ENCODE results near the gene SLC18B1.

SLC18B1 gene

GRCh38 chr6:132797951-132798868, at the start of gene SLC18B1:
TSS of gene SLC18B1 (minus strand) at chr6:132798637. CDS start at chr6:132798456, 181 bp downstream.
- peak; percentile 40 for DNase-seq

- no peak for DNase-seq
Observed at GRCh38 chr6:132843316-132844035, 45.0 kb upstream of the SLC18B1 start.

- no peak for DNase-seq
Observed at GRCh38 chr6:132841966-132842365, 43.5 kb upstream of the SLC18B1 start.

GRCh38 chr6:132832891-132833290, 34.5 kb upstream of the SLC18B1 start:
- DNase-seq, result no peak

GRCh38 chr6:132830334-132830751, 31.9 kb upstream of the SLC18B1 start:
- DNase-seq, result no peak

- no peak for DNase-seq
Observed at GRCh38 chr6:132820629-132821381, 22.4 kb upstream of the SLC18B1 start.

- no peak for DNase-seq
Observed at GRCh38 chr6:132819405-132820161, 21.1 kb upstream of the SLC18B1 start.

GRCh38 chr6:132818404-132819359, 20.2 kb upstream of the SLC18B1 start:
- DNase-seq, result no peak

GRCh38 chr6:132817554-132818403, 19.3 kb upstream of the SLC18B1 start:
- DNase-seq, result no peak

GRCh38 chr6:132816660-132817059, 18.2 kb upstream of the SLC18B1 start:
- DNase-seq, result no peak

GRCh38 chr6:132814716-132815570, 16.5 kb upstream of the SLC18B1 start:
- no peak for DNase-seq

GRCh38 chr6:132813173-132813856, 14.9 kb upstream of the SLC18B1 start:
- peak; percentile 27 for DNase-seq

GRCh38 chr6:132812756-132813172, 14.3 kb upstream of the SLC18B1 start:
- no peak for DNase-seq

GRCh38 chr6:132812255-132812732, 13.9 kb upstream of the SLC18B1 start:
- no peak for DNase-seq

- no peak for DNase-seq
Observed at GRCh38 chr6:132811276-132811675, 12.8 kb upstream of the SLC18B1 start.

- no peak for DNase-seq
Observed at GRCh38 chr6:132805548-132805947, 7.1 kb upstream of the SLC18B1 start.

- DNase-seq, result no peak
Observed at GRCh38 chr6:132804251-132804650, 5.8 kb upstream of the SLC18B1 start.

GRCh38 chr6:132800656-132801055, 2.2 kb upstream of the SLC18B1 start:
- no peak for DNase-seq

Measured in activated T-cell treated with anti-CD3 and anti-CD28 coated beads for 4 hours (primary cell).